Measurements from ENCODE around the gene HLCS.

The HLCS gene

GRCh38 chr21:36883532-36884486, 82.7 kb downstream of the HLCS start:
- no peak for DNase-seq (ENCODE audit: low spot score)

GRCh38 chr21:36882776-36883175, 83.7 kb downstream of the HLCS start:
- DNase-seq (ENCODE audit: low spot score): no peak

GRCh38 chr21:36881228-36881627, 85.2 kb downstream of the HLCS start:
- DNase-seq (ENCODE audit: low spot score): peak; percentile 50

- DNase-seq (ENCODE audit: low spot score): no peak
Measured at GRCh38 chr21:36879827-36880226, 86.6 kb downstream of the HLCS start.

- DNase-seq (ENCODE audit: low spot score): no peak
Measured at GRCh38 chr21:36877741-36878140, 88.7 kb downstream of the HLCS start.

GRCh38 chr21:36874665-36875064, 91.8 kb downstream of the HLCS start:
- no peak for DNase-seq (ENCODE audit: low spot score)

- no peak for DNase-seq (ENCODE audit: low spot score)
Measured at GRCh38 chr21:36873513-36873912, 93.0 kb downstream of the HLCS start.

- DNase-seq (ENCODE audit: low spot score): no peak
Measured at GRCh38 chr21:36867291-36867905, 99.1 kb downstream of the HLCS start.

- no peak for DNase-seq (ENCODE audit: low spot score)
Measured at GRCh38 chr21:36866419-36866818, 100.0 kb downstream of the HLCS start.

- DNase-seq (ENCODE audit: low spot score): no peak
Measured at GRCh38 chr21:36864974-36865373, 101.5 kb downstream of the HLCS start.

- DNase-seq (ENCODE audit: low spot score): no peak
Measured at GRCh38 chr21:36863260-36863659, 103.2 kb downstream of the HLCS start.

- no peak for DNase-seq (ENCODE audit: low spot score)
Measured at GRCh38 chr21:36861595-36862323, 104.7 kb downstream of the HLCS start.

- no peak for DNase-seq (ENCODE audit: low spot score)
Measured at GRCh38 chr21:36860736-36861594, 105.5 kb downstream of the HLCS start.

- no peak for DNase-seq (ENCODE audit: low spot score)
Measured at GRCh38 chr21:36859744-36860501, 106.5 kb downstream of the HLCS start.

GRCh38 chr21:36858320-36858957, 108.0 kb downstream of the HLCS start:
- DNase-seq (ENCODE audit: low spot score): no peak

- DNase-seq (ENCODE audit: low spot score): no peak
Measured at GRCh38 chr21:36856643-36857042, 109.8 kb downstream of the HLCS start.

- DNase-seq (ENCODE audit: low spot score): peak; percentile 59
Measured at GRCh38 chr21:36854391-36854790, 112.1 kb downstream of the HLCS start.

GRCh38 chr21:36852864-36853263, 113.6 kb downstream of the HLCS start:
- DNase-seq (ENCODE audit: low spot score): no peak

GRCh38 chr21:36852293-36852692, 114.2 kb downstream of the HLCS start:
- DNase-seq (ENCODE audit: low spot score): peak; percentile 29

- DNase-seq (ENCODE audit: low spot score): no peak
Measured at GRCh38 chr21:36851121-36851520, 115.3 kb downstream of the HLCS start.
